ENCODE measurements around the gene SYT1. TPM values are rescaled to one million over a fixed set of nuclear protein-coding genes. Genes with fewer than 3 reads are reported as not detected.

Gene SYT1
- total and polyA plus RNA-seq, 2 of the 8 experiments (the other 6 are each of a cell fraction or from before 2014, with no cell fraction given) = 11.0 to 34.6 TPM

GRCh38 chr12:79199166-79199565 lies 334.6 kb downstream of the SYT1 start:
- Histone ChIP-seq H3K27ac (ENCODE audit: low read depth, low read length) (no peak overlapping the region), H4K91ac (replicated peaks; ENCODE audit: insufficient read length, low read length) (no peak overlapping the region)
- no peak for TF ChIP-seq POU5F1 (IDR thresholded peaks at IDR 0.05; ENCODE audit: low read depth, low read length)
- TF ChIP-seq SIX5 (IDR thresholded peaks at IDR 0.05; ENCODE audit: low read depth, low read length) = no peak
- no peak for TF ChIP-seq HDAC2 (IDR thresholded peaks at IDR 0.05; ENCODE audit: borderline replicate concordance in 1 of 2, low read depth in 2 of 2, low read length in 2 of 2)
- TF ChIP-seq SP4 (IDR thresholded peaks at IDR 0.05; ENCODE audit: low read length) = no peak
- TF ChIP-seq, protein P1, sequence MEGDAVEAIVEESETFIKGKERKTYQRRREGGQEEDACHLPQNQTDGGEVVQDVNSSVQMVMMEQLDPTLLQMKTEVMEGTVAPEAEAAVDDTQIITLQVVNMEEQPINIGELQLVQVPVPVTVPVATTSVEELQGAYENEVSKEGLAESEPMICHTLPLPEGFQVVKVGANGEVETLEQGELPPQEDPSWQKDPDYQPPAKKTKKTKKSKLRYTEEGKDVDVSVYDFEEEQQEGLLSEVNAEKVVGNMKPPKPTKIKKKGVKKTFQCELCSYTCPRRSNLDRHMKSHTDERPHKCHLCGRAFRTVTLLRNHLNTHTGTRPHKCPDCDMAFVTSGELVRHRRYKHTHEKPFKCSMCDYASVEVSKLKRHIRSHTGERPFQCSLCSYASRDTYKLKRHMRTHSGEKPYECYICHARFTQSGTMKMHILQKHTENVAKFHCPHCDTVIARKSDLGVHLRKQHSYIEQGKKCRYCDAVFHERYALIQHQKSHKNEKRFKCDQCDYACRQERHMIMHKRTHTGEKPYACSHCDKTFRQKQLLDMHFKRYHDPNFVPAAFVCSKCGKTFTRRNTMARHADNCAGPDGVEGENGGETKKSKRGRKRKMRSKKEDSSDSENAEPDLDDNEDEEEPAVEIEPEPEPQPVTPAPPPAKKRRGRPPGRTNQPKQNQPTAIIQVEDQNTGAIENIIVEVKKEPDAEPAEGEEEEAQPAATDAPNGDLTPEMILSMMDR (IDR thresholded peaks at IDR 0.05; ENCODE audit: control extremely low read depth in 1 of 3, insufficient read depth in 1 of 3, low read depth in 1 of 3, low read length in 3 of 3) = no peak
- TF ChIP-seq POLR2A (IDR thresholded peaks at IDR 0.05; ENCODE audit: control extremely low read depth in 1 of 2, low read depth in 2 of 2, low read length in 2 of 2) = no peak
- TF ChIP-seq RAD21 (IDR thresholded peaks at IDR 0.05 in 1 of 2, conservative IDR thresholded peaks at IDR 0.05 in 1 of 2; ENCODE audit: low read depth in 2 of 2, low read length in 2 of 2) = no peak
- TF ChIP-seq TAF1 (IDR thresholded peaks at IDR 0.05; ENCODE audit: low read depth, low read length) = no peak
- TF ChIP-seq GABPA (IDR thresholded peaks at IDR 0.05; ENCODE audit: borderline replicate concordance, insufficient read depth, low read length) = no peak
- no peak for TF ChIP-seq TBP (IDR thresholded peaks at IDR 0.05; ENCODE audit: low read depth, low read length)
- no peak for TF ChIP-seq SIRT6 (IDR thresholded peaks at IDR 0.05; ENCODE audit: low read length)

More at GRCh38 chr12:79199166-79199565, 334.6 kb downstream of the SYT1 start:
- Histone ChIP-seq H2BK120ac (replicated peaks; ENCODE audit: low read depth, low read length) (no peak overlapping the region), H3K23me2 (ENCODE audit: low read depth, low read length) (no peaks in the 10 kb centered on the region), H3K9ac (replicated peaks in 1 of 4; ENCODE audit: extremely low read depth in 1 of 4, low read depth in 3 of 4, low read length in 3 of 4) (no peak overlapping the region), H2BK12ac (ENCODE audit: low read depth, low read length) (no peak overlapping the region), H3K36me3 (ENCODE audit: control insufficient read depth in 2 of 4, insufficient read depth in 4 of 4, low read length in 3 of 4) (no peaks in the 10 kb centered on the region), H3K79me2 (ENCODE audit: control insufficient read depth in 1 of 2, insufficient read depth in 2 of 2, low read length in 2 of 2) (no peaks in the 10 kb centered on the region), H2AFZ (ENCODE audit: low read length) (no peak overlapping the region), H3K79me1 (ENCODE audit: low read depth, low read length) (no peaks in the 10 kb centered on the region), H2BK20ac (ENCODE audit: low read length) (no peak overlapping the region), H3K4ac (replicated peaks; ENCODE audit: insufficient read length, low read depth, low read length) (no peak overlapping the region), H3K23ac (ENCODE audit: insufficient read length) (no peak overlapping the region), H3K18ac (ENCODE audit: extremely low read depth, low read length) (no peak overlapping the region), H3K56ac (replicated peaks; ENCODE audit: insufficient read length, low read depth, low read length) (no peak overlapping the region), H4K5ac (ENCODE audit: insufficient read length, low read depth, low read length) (no peak overlapping the region), H2BK15ac (ENCODE audit: low read length) (no peak overlapping the region), H3K4me2 (ENCODE audit: insufficient read depth in 1 of 2, low read depth in 2 of 2, low read length in 2 of 2) (no peak overlapping the region), H4K8ac (ENCODE audit: extremely low read depth, insufficient read depth, low read length) (no peak overlapping the region), H3K4me3 (ENCODE audit: extremely low read depth in 1 of 4, insufficient read depth in 2 of 4, low read depth in 3 of 4, low read length in 4 of 4) (no peak overlapping the region), H3K14ac (ENCODE audit: insufficient read length) (no peak overlapping the region), H3K9me3 (ENCODE audit: insufficient read depth in 2 of 2, low read depth in 1 of 2, low read length in 1 of 2) (no peaks in the 10 kb centered on the region), H2AK5ac (ENCODE audit: low read depth, low read length) (no peak overlapping the region), H3K4me1 (replicated peaks in 1 of 4; ENCODE audit: control insufficient read depth in 3 of 4, insufficient read depth in 4 of 4, low read length in 3 of 4) (no peaks in the 10 kb centered on the region), H2BK5ac (ENCODE audit: low read depth, low read length) (no peak overlapping the region), H3K27me3 (replicated peaks in 1 of 4; ENCODE audit: control insufficient read depth in 3 of 4, extremely low read depth in 1 of 4, insufficient read depth in 3 of 4, low read length in 3 of 4) (no peaks in the 10 kb centered on the region), H4K20me1 (replicated peaks in 1 of 2; ENCODE audit: control insufficient read depth in 1 of 2, insufficient read depth in 2 of 2, low read length in 2 of 2) (no peaks in the 10 kb centered on the region)
- ChIA-PET CTCF (ENCODE audit: partially characterized antibody) (no interaction called here), POLR2A (ENCODE audit: partially characterized antibody) (no interaction called here)
- FAIRE-seq = no peak
- DNase-seq (ENCODE audit: low read depth in 1 of 2, low spot score in 2 of 2) = no peak
- 50% methylated on average over 1 of the region's 1 CpG; no CpG with 5 or more reads in 1 of the 2 experiments for WGBS, 2 experiments (ENCODE audit: extremely low coverage in 1 of 2, insufficient coverage in 1 of 2, insufficient read length in 1 of 2, insufficient replicate concordance in 2 of 2, low coverage in 1 of 2, low lambda C conversion rate in 2 of 2, missing lambda C conversion rate in 1 of 2)

Measured in H1 (cell line).